NT2/D1 (cell line): ENCODE results near the gene PPP1R14B.
A peak's percentile ranks its signal among the peaks of the same experiment; 100 is the strongest.

ENCODE experiments used
- DNase-seq: peaks from one replicate; pipeline ENCODE4 v3.0.0-alpha.2; 2011; ENCODE audit warnings: low read depth, low spot score
- H3K27me3 ChIP-seq: 2 replicates; pipeline ENCODE4 v1.6.0; 2011; ENCODE audit warnings: mild to moderate bottlenecking; ENCODE audit not compliant: insufficient read length, insufficient read depth
- H3K36me3 ChIP-seq: 2 replicates; pipeline ENCODE4 v1.6.1; 2011; ENCODE audit warnings: mild to moderate bottlenecking, low read length, mixed read lengths; ENCODE audit not compliant: insufficient read depth, insufficient read length
- H3K4me1 ChIP-seq: 2 replicates; pipeline ENCODE4 v1.5.1; 2011; ENCODE audit not compliant: insufficient read depth, insufficient read length
- H3K4me3 ChIP-seq: 2 replicates; pipeline ENCODE4 v1.5.1; 2011; ENCODE audit warnings: low read depth; ENCODE audit not compliant: insufficient read length
- H3K9ac ChIP-seq: 2 replicates; pipeline ENCODE4 v1.6.0; 2011; ENCODE audit warnings: low read depth; ENCODE audit not compliant: insufficient read length
- H3K9me3 ChIP-seq: 2 replicates; pipeline ENCODE4 v1.5.1; 2011; ENCODE audit warnings: mild to moderate bottlenecking, low read length; ENCODE audit not compliant: insufficient read depth
- SUZ12 ChIP-seq: IDR thresholded peaks from 2 replicates; pipeline ENCODE4 v1.6.1; 2011; ENCODE audit not compliant: insufficient read length, insufficient read depth; ENCODE audit errors: extremely low read depth
- YY1 ChIP-seq: IDR thresholded peaks from 2 replicates; pipeline ENCODE4 v1.6.1; 2011; ENCODE audit not compliant: insufficient read length, insufficient read depth
- ZNF274 ChIP-seq: IDR thresholded peaks from 2 replicates; pipeline ENCODE4 v1.6.1; 2011; ENCODE audit warnings: mild to moderate bottlenecking, low read depth, low read length

PPP1R14B gene

GRCh38 chr11:64243236-64243854 is 3.4 kb downstream of the PPP1R14B start:
- Histone ChIP-seq H3K4me3 (no peak overlapping the region), H3K27me3 (no peaks in the 10 kb centered on the region), H3K9ac (peak overlapping the region; percentile 58), H3K9me3 (no peaks in the 10 kb centered on the region), H3K4me1 (peaks cover 31% of the 10 kb centered on the region), H3K36me3 (peaks cover 42% of the 10 kb centered on the region)
- TF ChIP-seq ZNF274 = no peak
- no peak for TF ChIP-seq SUZ12
- no peak for TF ChIP-seq YY1
- DNase-seq = no peak

GRCh38 chr11:64241491-64242374 is 5.0 kb downstream of the PPP1R14B start:
- Histone ChIP-seq H3K36me3 (peaks cover 56% of the 10 kb centered on the region), H3K4me1 (peaks cover 25% of the 10 kb centered on the region), H3K4me3 (peak overlapping the region; percentile 92), H3K9me3 (no peaks in the 10 kb centered on the region), H3K27me3 (no peaks in the 10 kb centered on the region), H3K9ac (peak overlapping the region; percentile 94)
- TF ChIP-seq YY1 (no peak), SUZ12 (no peak)
- peak; percentile 99 for DNase-seq

- no peaks in the 10 kb centered on the region for H3K27me3 ChIP-seq
- no peaks in the 10 kb centered on the region for H3K9me3 ChIP-seq
- peaks cover 25% of the 10 kb centered on the region for H3K4me1 ChIP-seq
- peak overlapping the region; percentile 87 for H3K9ac ChIP-seq
- peaks cover 56% of the 10 kb centered on the region for H3K36me3 ChIP-seq
- H3K4me3 ChIP-seq = peak overlapping the region; percentile 75
- no peak for DNase-seq
- TF ChIP-seq ZNF274 (no peak), SUZ12 (no peak), YY1 (no peak)
Observed at GRCh38 chr11:64241241-64241490, 5.6 kb downstream of the PPP1R14B start.

GRCh38 chr11:64240435-64241240 is 6.1 kb downstream of the PPP1R14B start, which contains the start of gene FKBP2:
TSS of gene FKBP2 (plus strand) at chr11:64241095. CDS start at chr11:64242388, 1,293 bp downstream.
- peak within 1 kb of the TSS; percentile 92 for H3K4me3 ChIP-seq
- H3K36me3 ChIP-seq = peaks cover 56% of the 10 kb centered on the region
- H3K27me3 ChIP-seq = no peaks in the 10 kb centered on the region
- peak within 1 kb of the TSS; percentile 94 for H3K9ac ChIP-seq
- no peaks in the 10 kb centered on the region for H3K9me3 ChIP-seq
- TF ChIP-seq YY1 = no peak
- DNase-seq = peak; percentile 93
- peaks cover 27% of the 10 kb centered on the region for H3K4me1 ChIP-seq

- TF ChIP-seq SUZ12 (no peak), YY1 (no peak), ZNF274 (no peak)
- peak overlapping the region; percentile 75 for H3K4me3 ChIP-seq
- H3K9ac ChIP-seq = peak overlapping the region; percentile 87
- H3K27me3 ChIP-seq = no peaks in the 10 kb centered on the region
- DNase-seq = no peak
- peaks cover 31% of the 10 kb centered on the region for H3K4me1 ChIP-seq
- H3K36me3 ChIP-seq = peaks cover 48% of the 10 kb centered on the region
- no peaks in the 10 kb centered on the region for H3K9me3 ChIP-seq
Observed at GRCh38 chr11:64239662-64240434, 6.9 kb downstream of the PPP1R14B start.

- Histone ChIP-seq H3K36me3 (peaks cover 40% of the 10 kb centered on the region), H3K27me3 (no peaks in the 10 kb centered on the region), H3K4me3 (no peak overlapping the region), H3K4me1 (peaks cover 28% of the 10 kb centered on the region), H3K9ac (no peak overlapping the region), H3K9me3 (no peaks in the 10 kb centered on the region)
- no peak for TF ChIP-seq YY1
- TF ChIP-seq SUZ12 = no peak
- TF ChIP-seq ZNF274 = no peak
- no peak for DNase-seq
Observed at GRCh38 chr11:64238999-64239398, 7.7 kb downstream of the PPP1R14B start.

GRCh38 chr11:64238076-64238475 is 8.7 kb downstream of the PPP1R14B start:
- Histone ChIP-seq H3K4me3 (no peak overlapping the region), H3K36me3 (peaks cover 31% of the 10 kb centered on the region), H3K4me1 (peaks cover 19% of the 10 kb centered on the region), H3K27me3 (peaks cover 4% of the 10 kb centered on the region), H3K9me3 (no peaks in the 10 kb centered on the region), H3K9ac (peak overlapping the region; percentile 11)
- no peak for DNase-seq
- TF ChIP-seq YY1 (no peak), SUZ12 (no peak), ZNF274 (no peak)
